ENCODE results near the gene TBCEL. TPM values are rescaled to one million over a fixed set of nuclear protein-coding genes. Genes with fewer than 3 reads are reported as not detected.

The TBCEL gene
- 40.4 TPM for total RNA-seq

DNA sequence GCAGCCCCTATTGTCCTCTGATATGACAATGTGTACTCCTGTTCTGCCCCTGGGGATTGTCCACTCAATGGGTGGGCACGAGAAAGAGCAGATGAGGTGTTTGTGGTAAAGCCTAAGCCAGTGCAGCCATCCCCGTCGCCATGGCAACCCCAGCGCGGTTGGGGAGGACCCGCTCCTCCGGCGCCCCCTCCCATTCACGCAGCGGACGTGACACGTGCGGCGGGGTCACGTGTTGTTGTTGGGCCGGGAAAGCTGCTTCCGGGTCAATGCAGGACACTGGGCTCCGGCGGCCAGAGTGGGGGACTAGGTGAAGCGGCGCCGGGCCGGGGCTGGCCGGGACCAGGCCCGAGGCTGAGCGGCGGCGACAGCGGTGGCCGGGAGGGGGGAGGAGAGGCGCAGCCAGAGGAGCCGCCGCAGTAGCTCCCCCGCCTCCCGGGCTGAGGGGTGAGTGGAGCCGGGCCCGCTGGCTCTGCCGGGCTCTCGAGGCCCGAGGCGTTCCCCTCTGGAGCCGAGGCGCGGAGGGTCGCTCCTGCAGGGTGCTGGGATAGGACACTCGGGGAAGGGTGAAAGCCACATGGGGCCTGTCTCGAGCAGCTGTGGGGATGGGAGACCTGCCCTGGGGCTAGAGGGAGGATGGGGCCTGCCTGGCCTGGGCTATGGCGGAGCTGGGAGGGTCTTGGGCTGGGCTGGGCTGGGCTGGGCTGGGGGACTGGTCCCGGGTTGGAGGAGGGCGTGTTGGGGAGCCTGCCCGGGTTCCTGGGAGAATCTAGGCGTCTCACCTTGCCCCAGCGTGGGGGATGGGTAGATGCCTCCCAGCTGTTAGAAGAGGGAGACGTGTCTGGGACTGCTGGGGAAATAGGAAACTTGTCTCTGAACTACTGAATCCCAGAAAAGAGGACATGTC, at the start of gene TBCEL:
TSS of gene TBCEL (plus strand) at position 255 of the 904 bp plus-strand sequence. CDS start 21,589 bp downstream, outside the sequence.
- no peaks in the 10 kb centered on the region for H3K27me3 ChIP-seq
- no peak for TF ChIP-seq CTCF (IDR thresholded peaks at IDR 0.05)
- intact Hi-C loops (cut with DNase I), result no loop called here
- H3K4me3 ChIP-seq, result peak within 1 kb of the TSS; percentile 73 to 93
- no peaks in the 10 kb centered on the region for H3K36me3 ChIP-seq
- H3K9me3 ChIP-seq, result no peaks in the 10 kb centered on the region
- peak; percentile 44 to 89 for DNase-seq (ENCODE audit: low spot score in 2 of 2)
- peaks cover 3 to 9% of the 10 kb centered on the region in 2 donors for H3K4me1 ChIP-seq
- H3K27ac ChIP-seq, result peak within 1 kb of the TSS; percentile 17 to 32

DNA sequence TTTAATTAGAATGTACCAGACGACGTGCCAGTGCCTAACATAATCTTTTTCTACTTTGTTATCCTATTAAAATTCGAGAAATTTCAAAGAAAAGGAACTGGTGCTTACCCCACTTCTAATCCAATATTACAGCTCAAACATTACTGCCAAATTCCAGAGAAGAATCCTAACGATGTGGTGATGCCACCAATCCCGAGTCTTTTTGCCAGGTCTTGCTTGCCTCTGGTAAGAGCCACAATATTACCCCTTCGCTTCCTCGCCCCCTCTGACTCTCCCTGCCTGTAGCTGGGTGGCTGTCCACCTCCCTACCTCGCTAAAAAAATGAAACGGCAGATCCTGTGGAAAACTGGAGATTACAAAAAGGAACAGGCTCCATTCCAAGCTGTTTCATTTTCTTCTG, 49.4 kb upstream of the TBCEL start:
- no peak for TF ChIP-seq CTCF (IDR thresholded peaks at IDR 0.05)
- no peak overlapping the region for H3K27ac ChIP-seq
- no peak overlapping the region for H3K4me3 ChIP-seq
- H3K36me3 ChIP-seq, result no peaks in the 10 kb centered on the region
- intact Hi-C loops (cut with DNase I), result no loop called here
- H3K4me1 ChIP-seq, result no peaks in the 10 kb centered on the region
- H3K27me3 ChIP-seq, result no peaks in the 10 kb centered on the region
- no peak for DNase-seq (ENCODE audit: low spot score in 2 of 2)
- no peaks in the 10 kb centered on the region for H3K9me3 ChIP-seq

GRCh38 chr11:120974965-120975364, 48.9 kb upstream of the TBCEL start:
- Histone ChIP-seq H3K4me3 (no peak overlapping the region), H3K9me3 (no peaks in the 10 kb centered on the region), H3K27me3 (no peaks in the 10 kb centered on the region), H3K27ac (no peak overlapping the region), H3K36me3 (no peaks in the 10 kb centered on the region), H3K4me1 (no peaks in the 10 kb centered on the region)
- no peak for TF ChIP-seq CTCF (IDR thresholded peaks at IDR 0.05)
- intact Hi-C loops (cut with DNase I), result no loop called here
- no peak for DNase-seq (ENCODE audit: low spot score in 2 of 2)

GRCh38 chr11:120977266-120978137, 46.4 kb upstream of the TBCEL start:
- DNase-seq (ENCODE audit: low spot score in 2 of 2), result no peak
- Histone ChIP-seq H3K36me3 (no peaks in the 10 kb centered on the region), H3K9me3 (no peaks in the 10 kb centered on the region), H3K4me1 (no peaks in the 10 kb centered on the region), H3K27me3 (no peaks in the 10 kb centered on the region), H3K27ac (no peak overlapping the region), H3K4me3 (no peak overlapping the region)
- TF ChIP-seq CTCF (IDR thresholded peaks at IDR 0.05), result no peak
- intact Hi-C loops (cut with DNase I), result no loop called here

DNA sequence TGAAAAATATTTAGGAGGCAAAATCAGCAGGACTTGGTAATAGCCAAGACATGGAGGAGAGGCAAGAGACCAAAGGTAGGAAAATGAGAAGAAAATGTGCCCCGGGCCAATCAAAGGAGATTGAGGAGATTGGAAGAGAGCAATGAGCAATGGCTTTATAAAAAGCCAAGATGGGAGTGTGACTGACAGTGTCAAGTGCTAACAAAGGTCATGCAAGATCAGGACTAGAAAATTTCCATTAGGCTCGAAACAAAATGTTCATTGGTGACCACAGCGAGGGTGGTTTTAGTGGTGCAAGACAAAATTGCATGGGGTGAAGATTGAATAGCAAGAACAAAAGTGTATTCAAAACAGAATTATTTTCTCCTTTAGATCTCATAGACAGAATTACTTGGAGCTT, 45.2 kb upstream of the TBCEL start:
- Histone ChIP-seq H3K36me3 (no peaks in the 10 kb centered on the region), H3K4me1 (no peaks in the 10 kb centered on the region), H3K4me3 (no peak overlapping the region), H3K27me3 (no peaks in the 10 kb centered on the region), H3K9me3 (no peaks in the 10 kb centered on the region), H3K27ac (no peak overlapping the region)
- no peak for TF ChIP-seq CTCF (IDR thresholded peaks at IDR 0.05)
- intact Hi-C loops (cut with DNase I), result no loop called here
- no peak for DNase-seq (ENCODE audit: low spot score in 2 of 2)

Measured in ascending aorta (tissue), 2 donors.